HL-60 (cell line): Measurements from ENCODE around the gene KANSL1.

Source experiments
- CTCF ChIP-seq: IDR thresholded peaks from one replicate; pipeline ENCODE4 v1.5.1; 2011; ENCODE audit warnings: low read length, control low read depth, inconsistent platforms; ENCODE audit not compliant: insufficient read depth
- POLR2AphosphoS5 ChIP-seq: IDR thresholded peaks from 2 replicates; pipeline ENCODE4 v1.6.1; 2012; ENCODE audit warnings: low read depth
- REST ChIP-seq: IDR thresholded peaks from 2 replicates; pipeline ENCODE4 v1.6.1; 2012; ENCODE audit warnings: low read depth; ENCODE audit not compliant: insufficient replicate concordance

- TF ChIP-seq CTCF: no peak
- no peak for TF ChIP-seq REST
- TF ChIP-seq POLR2AphosphoS5: no peak
These were observed 56.4 kb downstream of the KANSL1 start for GRCh38 chr17:46136820-46137219.
